Ascending aorta (tissue), 2 donors: ENCODE results near the gene MEI4. TPM values are rescaled to one million over a fixed set of nuclear protein-coding genes. Genes with fewer than 3 reads are reported as not detected.

Source experiments
- DNase-seq, 2 donors: peaks; one replicate each; pipeline ENCODE4 v3.0.0-alpha.2; 2019; ENCODE audit warnings: low spot score in 2 of 2
- H3K27ac ChIP-seq, 2 donors: fragments of 200-600 bp; sonication (generic); one replicate each; pipeline ENCODE4 v1.5.1; 2016 to 2017; ENCODE audit warnings: mild to moderate bottlenecking in 1 of 2
- H3K27me3 ChIP-seq: fragments of 200-600 bp; sonication (generic); one replicate; pipeline ENCODE4 v1.5.1; 2017
- H3K36me3 ChIP-seq, 2 donors: fragments of 200-600 bp; sonication (generic); one replicate each; pipeline ENCODE4 v1.5.1; 2016
- H3K4me1 ChIP-seq, 2 donors: fragments of 200-600 bp; sonication (generic); one replicate each; pipeline ENCODE4 v1.5.1; 2016 to 2017; ENCODE audit warnings: mild to moderate bottlenecking in 1 of 2
- H3K4me3 ChIP-seq, 2 donors: fragments of 200-600 bp; sonication (generic); one replicate each; pipeline ENCODE4 v1.5.1; 2016 to 2017; ENCODE audit warnings: mild to moderate bottlenecking in 1 of 2
- H3K9me3 ChIP-seq, 2 donors: fragments of 200-600 bp; sonication (generic); one replicate each; pipeline ENCODE4 v1.5.1; 2016
- CTCF ChIP-seq, 3 experiments: fragments of 200-600 bp in 2 of 3; fragments of 450-650 bp in 1 of 3; sonication (generic) in 2 of 3; IDR thresholded peaks; one replicate each; pipeline ENCODE4 v1.5.1; 2016 to 2019; ENCODE audit warnings: antibody characterized with exemption in 3 of 3, mild to moderate bottlenecking in 1 of 3, moderate library complexity in 1 of 3
- intact Hi-C: fragments of 100-400 bp; cut with DNase I; formaldehyde crosslinking; loops from one replicate; pipeline ENCODE4 v1.15.1; 2023
- total RNA-seq: library from RNA; depleted of rRNA; stranded (reverse); fragments of >200 nt; gene quantifications from one replicate; pipeline ENCODE4 v1.1.0, GENCODE V29; 2016

MEI4 gene
- total RNA-seq, 1 donor from 2014 or later, result not detected

- Histone ChIP-seq H3K4me3 (no peak overlapping the region), H3K27me3 (no peaks in the 10 kb centered on the region), H3K27ac (no peak overlapping the region), H3K9me3 (no peaks in the 10 kb centered on the region), H3K4me1 (no peaks in the 10 kb centered on the region), H3K36me3 (no peaks in the 10 kb centered on the region)
- intact Hi-C loops, result no loop called here
- no peak for DNase-seq
- no peak for TF ChIP-seq CTCF (IDR thresholded peaks at IDR 0.05)
These were observed 159.5 kb downstream of the MEI4 start for GRCh38 chr6:77812304-77812703.

DNA sequence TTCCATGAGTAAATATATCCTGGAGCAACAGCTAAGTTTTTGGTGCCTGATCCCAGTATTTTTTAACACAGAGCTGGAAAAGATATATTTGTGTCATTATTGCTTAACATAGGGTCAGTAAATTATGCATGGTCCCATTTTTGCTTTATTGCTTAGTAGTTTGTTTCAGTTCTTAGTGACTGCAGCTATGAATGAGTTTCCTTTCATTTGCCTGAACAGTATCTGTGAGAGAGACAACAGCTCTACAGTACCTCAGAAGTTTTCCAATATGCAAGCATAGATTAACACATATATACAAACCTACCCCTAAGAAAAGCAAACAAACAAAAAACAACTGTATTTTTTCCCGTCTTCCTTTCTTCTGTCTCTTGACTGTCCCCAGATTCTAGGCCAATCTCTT is 160.3 kb downstream of the MEI4 start:
- Histone ChIP-seq H3K9me3 (no peaks in the 10 kb centered on the region), H3K27me3 (no peaks in the 10 kb centered on the region), H3K27ac (no peak overlapping the region), H3K4me1 (no peaks in the 10 kb centered on the region), H3K36me3 (no peaks in the 10 kb centered on the region), H3K4me3 (no peak overlapping the region)
- intact Hi-C loops, result no loop called here
- TF ChIP-seq CTCF (IDR thresholded peaks at IDR 0.05), result no peak
- no peak for DNase-seq

- Histone ChIP-seq H3K4me1 (no peaks in the 10 kb centered on the region), H3K4me3 (no peak overlapping the region), H3K36me3 (no peaks in the 10 kb centered on the region), H3K9me3 (no peaks in the 10 kb centered on the region), H3K27me3 (no peaks in the 10 kb centered on the region), H3K27ac (no peak overlapping the region)
- no peak for TF ChIP-seq CTCF (IDR thresholded peaks at IDR 0.05)
- no peak for DNase-seq
- intact Hi-C loops, result no loop called here
These were observed 161.3 kb downstream of the MEI4 start for GRCh38 chr6:77814119-77814518.

DNA sequence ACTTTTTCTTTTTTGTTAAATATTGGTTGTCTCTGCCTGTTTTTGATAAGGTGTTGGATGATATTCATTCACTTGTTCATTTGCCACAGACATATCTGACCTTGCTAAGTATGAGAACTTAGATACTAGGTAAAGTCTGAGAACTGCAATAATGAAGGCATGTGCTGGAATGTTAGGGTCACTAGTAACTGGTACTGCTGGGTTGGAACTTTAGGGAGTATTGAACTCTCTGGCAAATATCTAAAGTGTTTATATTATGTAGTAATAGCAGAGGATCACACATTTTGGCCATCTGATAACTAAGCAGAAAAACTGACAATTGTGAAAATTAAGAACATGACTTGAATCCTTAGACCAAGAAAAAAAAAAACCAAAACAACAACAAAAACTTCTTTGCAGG is 162.7 kb downstream of the MEI4 start:
- Histone ChIP-seq H3K9me3 (no peaks in the 10 kb centered on the region), H3K4me3 (no peak overlapping the region), H3K27me3 (no peaks in the 10 kb centered on the region), H3K27ac (no peak overlapping the region), H3K4me1 (no peaks in the 10 kb centered on the region), H3K36me3 (no peaks in the 10 kb centered on the region)
- no peak for DNase-seq
- intact Hi-C loops, result no loop called here
- TF ChIP-seq CTCF (IDR thresholded peaks at IDR 0.05), result no peak

DNA sequence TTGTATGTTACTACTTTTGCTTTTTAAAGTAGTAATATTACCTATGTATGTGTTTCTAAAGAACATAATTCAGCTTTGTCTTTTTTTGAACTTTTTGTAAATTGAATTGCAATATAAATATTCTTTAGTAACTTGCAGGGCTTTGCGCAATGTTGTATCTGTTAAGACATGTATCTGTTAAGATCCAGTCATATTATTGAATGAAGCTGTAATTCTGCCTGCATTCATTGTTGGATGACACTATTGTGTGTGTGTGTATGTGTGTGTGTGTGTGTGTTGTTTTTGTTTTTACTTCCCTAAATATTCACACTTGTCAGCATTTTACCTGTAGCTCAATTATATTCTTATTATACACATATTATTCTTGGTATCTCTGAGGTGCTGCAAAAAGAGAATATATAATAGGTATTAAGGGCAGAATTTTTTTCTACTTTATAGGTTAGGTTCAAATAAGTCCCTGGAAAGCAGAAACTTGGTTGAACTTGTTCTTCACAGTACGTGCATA is 164.0 kb downstream of the MEI4 start:
- Histone ChIP-seq H3K36me3 (no peaks in the 10 kb centered on the region), H3K4me3 (no peak overlapping the region), H3K27me3 (no peaks in the 10 kb centered on the region), H3K9me3 (no peaks in the 10 kb centered on the region), H3K4me1 (no peaks in the 10 kb centered on the region), H3K27ac (no peak overlapping the region)
- intact Hi-C loops, result no loop called here
- DNase-seq, result no peak
- no peak for TF ChIP-seq CTCF (IDR thresholded peaks at IDR 0.05)

DNA sequence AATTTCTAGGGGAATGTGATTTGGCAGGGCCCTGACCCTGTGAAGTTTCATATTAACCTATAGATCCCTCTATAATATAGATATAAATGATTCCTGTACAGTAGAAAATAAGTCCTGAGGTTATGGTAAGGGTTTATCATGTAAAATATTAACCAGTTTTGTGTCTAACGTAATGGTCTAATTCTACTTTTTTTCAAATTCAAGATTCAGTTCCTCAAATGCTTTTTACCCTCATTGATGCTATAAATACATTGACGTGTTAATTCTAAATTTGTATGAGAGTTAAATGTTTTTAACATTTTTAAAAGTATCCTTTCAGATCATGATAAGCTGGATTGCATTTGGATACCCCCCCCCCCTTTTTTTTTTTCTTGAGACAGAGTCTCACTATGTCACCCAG is 169.4 kb downstream of the MEI4 start:
- no peaks in the 10 kb centered on the region for H3K4me1 ChIP-seq
- no peaks in the 10 kb centered on the region for H3K36me3 ChIP-seq
- no peak for DNase-seq
- H3K27me3 ChIP-seq, result no peaks in the 10 kb centered on the region
- no peaks in the 10 kb centered on the region for H3K9me3 ChIP-seq
- intact Hi-C loops, result no loop called here
- H3K27ac ChIP-seq, result no peak overlapping the region
- no peak for TF ChIP-seq CTCF (IDR thresholded peaks at IDR 0.05)
- H3K4me3 ChIP-seq, result no peak overlapping the region
